Measurements from ENCODE around the gene KCNQ1. TPM values are rescaled to one million over a fixed set of nuclear protein-coding genes. Genes with fewer than 3 reads are reported as not detected.

KCNQ1 gene
- total and polyA plus RNA-seq, 7 experiments from 2014 or later = 14.7 to 46.4 (median 36.9) TPM

GRCh38 chr11:2814751-2815150 is 369.9 kb downstream of the KCNQ1 start:
- Mint-ChIP-seq H3K36me3 (peaks cover 10 to 65% (median 46%) of the 10 kb centered on the region in 5 donors), H3K9me3 (peaks cover 0 to 55% (median 20%) of the 10 kb centered on the region in 11 donors), H3K4me1 (peaks cover 9 to 32% (median 19%) of the 10 kb centered on the region in 7 donors), H3K27me3 (peaks cover 0 to 4% (median 0%) of the 10 kb centered on the region in 5 donors), H3K4me3 (no peak overlapping the region), H3K27ac (no peak overlapping the region)
- ChIA-PET CTCF (no interaction called here), POLR2A (no interaction called here)
- ATAC-seq (no peak), DNase-seq (no peak)
- intact Hi-C loops (cut with micrococcal nuclease) = no loop called here
- Histone ChIP-seq H3K4me3 (ENCODE audit: low read length) (no peak overlapping the region), H3K27ac (ENCODE audit: low read depth, low read length) (no peak overlapping the region), H3K36me3 (ENCODE audit: control insufficient read depth in 2 of 3, insufficient read depth in 3 of 3, low read length in 3 of 3) (peaks cover 0 to 48% (median 0%) of the 10 kb centered on the region in 3 experiments), H3K27me3 (ENCODE audit: control insufficient read depth in 2 of 2, insufficient read depth in 2 of 2, low read length in 2 of 2) (no peaks in the 10 kb centered on the region), H3K4me1 (ENCODE audit: control insufficient read depth in 2 of 2, insufficient read depth in 2 of 2, low read length in 2 of 2) (no peaks in the 10 kb centered on the region), H3K9me3 (ENCODE audit: control insufficient read depth in 2 of 3, low read length in 3 of 3) (peaks cover 0 to 48% (median 7%) of the 10 kb centered on the region in 3 experiments)

GRCh38 chr11:2815762-2816496 is 371.1 kb downstream of the KCNQ1 start:
- DNase-seq (no peak), ATAC-seq (no peak)
- ChIA-PET POLR2A (no interaction called here), CTCF (interaction anchor here (0.6 kb wide), 1 partner anchor 1686 kb away, joined by 3 read pairs; no protein-coding TSS in a partner anchor)
- peaks cover 0 to 48% (median 7%) of the 10 kb centered on the region in 3 experiments for H3K9me3 ChIP-seq (ENCODE audit: control insufficient read depth in 2 of 3, low read length in 3 of 3)
- Mint-ChIP-seq H3K4me1 (peaks cover 0 to 23% (median 13%) of the 10 kb centered on the region in 7 donors), H3K36me3 (peaks cover 10 to 68% (median 54%) of the 10 kb centered on the region in 5 donors), H3K27ac (no peak overlapping the region), H3K9me3 (peaks cover 0 to 65% (median 26%) of the 10 kb centered on the region in 11 donors), H3K4me3 (no peak overlapping the region), H3K27me3 (peaks cover 0 to 4% (median 0%) of the 10 kb centered on the region in 5 donors)
- no peaks in the 10 kb centered on the region for H3K27me3 ChIP-seq (ENCODE audit: control insufficient read depth in 2 of 2, insufficient read depth in 2 of 2, low read length in 2 of 2)
- no peaks in the 10 kb centered on the region for H3K4me1 ChIP-seq (ENCODE audit: control insufficient read depth in 2 of 2, insufficient read depth in 2 of 2, low read length in 2 of 2)
- H3K4me3 ChIP-seq (ENCODE audit: low read length) = no peak overlapping the region
- intact Hi-C loops (cut with micrococcal nuclease) = no loop called here
- peaks cover 0 to 48% (median 0%) of the 10 kb centered on the region in 3 experiments for H3K36me3 ChIP-seq (ENCODE audit: control insufficient read depth in 2 of 3, insufficient read depth in 3 of 3, low read length in 3 of 3)
- no peak overlapping the region for H3K27ac ChIP-seq (ENCODE audit: low read depth, low read length)

GRCh38 chr11:2816523-2816922 is 371.7 kb downstream of the KCNQ1 start:
- peaks cover 0 to 67% (median 27%) of the 10 kb centered on the region in 11 donors for H3K9me3 Mint-ChIP-seq
- H3K9me3 ChIP-seq (ENCODE audit: control insufficient read depth in 2 of 3, low read length in 3 of 3) = peaks cover 0 to 48% (median 7%) of the 10 kb centered on the region in 3 experiments

GRCh38 chr11:2816941-2817421 is 372.2 kb downstream of the KCNQ1 start:
- H3K36me3 Mint-ChIP-seq = peaks cover 14 to 72% (median 60%) of the 10 kb centered on the region in 5 donors

More at GRCh38 chr11:2816523-2816922, 371.7 kb downstream of the KCNQ1 start:
- ChIA-PET CTCF (no interaction called here), POLR2A (no interaction called here)
- DNase-seq (no peak), ATAC-seq (no peak)
- intact Hi-C loops (cut with micrococcal nuclease) = no loop called here
- H3K4me1 Mint-ChIP-seq = peaks cover 0 to 17% (median 13%) of the 10 kb centered on the region in 7 donors
- no peak overlapping the region for H3K4me3 Mint-ChIP-seq
- peaks cover 0 to 4% (median 0%) of the 10 kb centered on the region in 5 donors for H3K27me3 Mint-ChIP-seq
- H3K4me3 ChIP-seq (ENCODE audit: low read length) = no peak overlapping the region
- H3K4me1 ChIP-seq (ENCODE audit: control insufficient read depth in 2 of 2, insufficient read depth in 2 of 2, low read length in 2 of 2) = no peaks in the 10 kb centered on the region
- H3K27ac Mint-ChIP-seq = no peak overlapping the region
- no peak overlapping the region for H3K27ac ChIP-seq (ENCODE audit: low read depth, low read length)
- H3K36me3 Mint-ChIP-seq = peaks cover 10 to 68% (median 55%) of the 10 kb centered on the region in 5 donors
- H3K27me3 ChIP-seq (ENCODE audit: control insufficient read depth in 2 of 2, insufficient read depth in 2 of 2, low read length in 2 of 2) = no peaks in the 10 kb centered on the region
- H3K36me3 ChIP-seq (ENCODE audit: control insufficient read depth in 2 of 3, insufficient read depth in 3 of 3, low read length in 3 of 3) = peaks cover 0 to 48% (median 0%) of the 10 kb centered on the region in 3 experiments

GRCh38 chr11:2817431-2817830 is 372.6 kb downstream of the KCNQ1 start:
- H3K27ac ChIP-seq (ENCODE audit: low read depth, low read length) = no peak overlapping the region
- Mint-ChIP-seq H3K4me3 (no peak overlapping the region), H3K27ac (no peak overlapping the region), H3K27me3 (peaks cover 0 to 4% (median 0%) of the 10 kb centered on the region in 5 donors), H3K4me1 (peaks cover 3 to 9% (median 6%) of the 10 kb centered on the region in 7 donors), H3K36me3 (peaks cover 14 to 77% (median 64%) of the 10 kb centered on the region in 5 donors), H3K9me3 (peaks cover 2 to 76% (median 35%) of the 10 kb centered on the region in 11 donors)
- no peak overlapping the region for H3K4me3 ChIP-seq (ENCODE audit: low read length)
- no peaks in the 10 kb centered on the region for H3K4me1 ChIP-seq (ENCODE audit: control insufficient read depth in 2 of 2, insufficient read depth in 2 of 2, low read length in 2 of 2)
- intact Hi-C loops (cut with micrococcal nuclease) = no loop called here
- no peak for ATAC-seq
- DNase-seq = no peak
- H3K9me3 ChIP-seq (ENCODE audit: control insufficient read depth in 2 of 3, low read length in 3 of 3) = peaks cover 0 to 51% (median 7%) of the 10 kb centered on the region in 3 experiments
- H3K36me3 ChIP-seq (ENCODE audit: control insufficient read depth in 2 of 3, insufficient read depth in 3 of 3, low read length in 3 of 3) = peaks cover 0 to 52% (median 0%) of the 10 kb centered on the region in 3 experiments
- no peaks in the 10 kb centered on the region for H3K27me3 ChIP-seq (ENCODE audit: control insufficient read depth in 2 of 2, insufficient read depth in 2 of 2, low read length in 2 of 2)
- ChIA-PET CTCF (no interaction called here), POLR2A (no interaction called here)

More at GRCh38 chr11:2816941-2817421, 372.2 kb downstream of the KCNQ1 start:
- peaks cover 0 to 4% (median 0%) of the 10 kb centered on the region in 5 donors for H3K27me3 Mint-ChIP-seq
- CTCF ChIA-PET = no interaction called here
- Histone ChIP-seq H3K9me3 (ENCODE audit: control insufficient read depth in 2 of 3, low read length in 3 of 3) (peaks cover 0 to 48% (median 7%) of the 10 kb centered on the region in 3 experiments), H3K4me1 (ENCODE audit: control insufficient read depth in 2 of 2, insufficient read depth in 2 of 2, low read length in 2 of 2) (no peaks in the 10 kb centered on the region), H3K27me3 (ENCODE audit: control insufficient read depth in 2 of 2, insufficient read depth in 2 of 2, low read length in 2 of 2) (no peaks in the 10 kb centered on the region), H3K36me3 (ENCODE audit: control insufficient read depth in 2 of 3, insufficient read depth in 3 of 3, low read length in 3 of 3) (peaks cover 0 to 48% (median 0%) of the 10 kb centered on the region in 3 experiments), H3K4me3 (ENCODE audit: low read length) (no peak overlapping the region), H3K27ac (ENCODE audit: low read depth, low read length) (no peak overlapping the region)
- no peak for ATAC-seq
- no peak overlapping the region for H3K4me3 Mint-ChIP-seq
- H3K9me3 Mint-ChIP-seq = peaks cover 0 to 72% (median 31%) of the 10 kb centered on the region in 11 donors
- POLR2A ChIA-PET = no interaction called here
- DNase-seq = no peak
- H3K4me1 Mint-ChIP-seq = peaks cover 4 to 13% (median 11%) of the 10 kb centered on the region in 7 donors
- intact Hi-C loops (cut with micrococcal nuclease) = no loop called here
- H3K27ac Mint-ChIP-seq = no peak overlapping the region

GRCh38 chr11:2818021-2818420 is 373.2 kb downstream of the KCNQ1 start:
- no peak for ATAC-seq
- intact Hi-C loops (cut with micrococcal nuclease) = no loop called here
- Histone ChIP-seq H3K9me3 (ENCODE audit: control insufficient read depth in 2 of 3, low read length in 3 of 3) (peaks cover 0 to 56% (median 7%) of the 10 kb centered on the region in 3 experiments), H3K27ac (ENCODE audit: low read depth, low read length) (no peak overlapping the region), H3K36me3 (ENCODE audit: control insufficient read depth in 2 of 3, insufficient read depth in 3 of 3, low read length in 3 of 3) (peaks cover 0 to 55% (median 0%) of the 10 kb centered on the region in 3 experiments), H3K4me3 (ENCODE audit: low read length) (no peak overlapping the region), H3K27me3 (ENCODE audit: control insufficient read depth in 2 of 2, insufficient read depth in 2 of 2, low read length in 2 of 2) (no peaks in the 10 kb centered on the region), H3K4me1 (ENCODE audit: control insufficient read depth in 2 of 2, insufficient read depth in 2 of 2, low read length in 2 of 2) (no peaks in the 10 kb centered on the region)
- Mint-ChIP-seq H3K27ac (no peak overlapping the region), H3K4me1 (peaks cover under 1 to 5% (median 4%) of the 10 kb centered on the region in 7 donors), H3K27me3 (peaks cover 0 to 4% (median 0%) of the 10 kb centered on the region in 5 donors), H3K9me3 (peaks cover 8 to 81% (median 41%) of the 10 kb centered on the region in 11 donors), H3K4me3 (no peak overlapping the region), H3K36me3 (peaks cover 18 to 79% (median 70%) of the 10 kb centered on the region in 5 donors)
- DNase-seq = no peak
- ChIA-PET CTCF (no interaction called here), POLR2A (no interaction called here)

All from naive thymus-derived CD4-positive, alpha-beta T cell (primary cell).